Fibroblast of mammary gland (primary cell): ENCODE measurements around the gene DCAF4.

Experiments used
- DNase-seq: peaks from one replicate; pipeline ENCODE4 v3.0.0-alpha.2; 2010; ENCODE audit warnings: low read depth
- H3K4me3 ChIP-seq: 2 replicates; pipeline ENCODE4 v1.5.1; 2011; ENCODE audit warnings: low read depth, mild to moderate bottlenecking, low read length, moderate library complexity; ENCODE audit not compliant: control insufficient read depth
- CTCF ChIP-seq: conservative IDR thresholded peaks from 2 replicates; pipeline ENCODE4 v1.5.1; 2011; ENCODE audit warnings: low read depth, low read length, inconsistent platforms; ENCODE audit not compliant: control insufficient read depth, insufficient read depth

Gene DCAF4

GRCh38 chr14:72893636-72894322, 32.5 kb upstream of the DCAF4 start, which contains the start of gene DPF3:
Gene DPF3, minus strand, starts transcription at chr14:72894101. Its CDS starts 13 bp downstream, at chr14:72894088.
- DNase-seq = peak; percentile 94
- peak within 1 kb of the TSS; percentile 86 for H3K4me3 ChIP-seq
- TF ChIP-seq CTCF = no peak

- no peak for DNase-seq
- peak overlapping the region; percentile 86 for H3K4me3 ChIP-seq
- no peak for TF ChIP-seq CTCF
These were observed 32.0 kb upstream of the DCAF4 start for GRCh38 chr14:72894323-72894622.

- peak overlapping the region; percentile 86 for H3K4me3 ChIP-seq
- no peak for TF ChIP-seq CTCF
- DNase-seq = no peak
These were observed 31.5 kb upstream of the DCAF4 start for GRCh38 chr14:72894623-72895378.

GRCh38 chr14:72898448-72898847, 27.8 kb upstream of the DCAF4 start:
- no peak for TF ChIP-seq CTCF
- H3K4me3 ChIP-seq = no peak overlapping the region
- no peak for DNase-seq

- DNase-seq = no peak
- no peak for TF ChIP-seq CTCF
- no peak overlapping the region for H3K4me3 ChIP-seq
These were observed 24.9 kb upstream of the DCAF4 start for GRCh38 chr14:72901361-72901760.

GRCh38 chr14:72902801-72903530, 23.3 kb upstream of the DCAF4 start:
- peak; percentile 68 for DNase-seq
- H3K4me3 ChIP-seq = no peak overlapping the region
- TF ChIP-seq CTCF = no peak
